Upper lobe of left lung (tissue), 6 donors: ENCODE measurements around the gene DYNC1I2. TPM values are rescaled to one million over a fixed set of nuclear protein-coding genes. Genes with fewer than 3 reads are reported as not detected.

Source experiments
- ATAC-seq, 2 donors: fragments of 200-7000 bp; cut with Tn5 transposase; one replicate each; pipeline ENCODE4 v1.9.1; 2022; ENCODE audit warnings: mild to moderate bottlenecking in 2 of 2, moderate library complexity in 2 of 2; ENCODE audit not compliant: low FRiP score in 2 of 2
- DNase-seq, 2 donors: peaks; one replicate each; pipeline ENCODE4 v3.0.0-alpha.2; 2019 to 2020
- H3K27ac ChIP-seq, 4 donors: fragments of 200-600 bp; sonication (generic); one replicate each; pipeline ENCODE4 v1.5.1; 2016 to 2019
- H3K27me3 ChIP-seq, 4 donors: fragments of 200-600 bp; sonication (generic); one replicate each; pipeline ENCODE4 v1.5.1; 2017 to 2019
- H3K36me3 ChIP-seq, 4 donors: fragments of 200-600 bp; sonication (generic); one replicate each; pipeline ENCODE4 v1.5.1; 2016 to 2019
- H3K4me1 ChIP-seq, 4 donors: fragments of 200-600 bp; sonication (generic); one replicate each; pipeline ENCODE4 v1.5.1; 2018 to 2019
- H3K4me3 ChIP-seq, 4 donors: fragments of 200-600 bp; sonication (generic); one replicate each; pipeline ENCODE4 v1.5.1; 2017 to 2019; ENCODE audit warnings: mild to moderate bottlenecking in 2 of 4, moderate library complexity in 1 of 4
- H3K9me3 ChIP-seq, 4 donors: fragments of 200-600 bp; sonication (generic); one replicate each; pipeline ENCODE4 v1.5.1; 2018 to 2019
- CTCF ChIP-seq, 6 experiments: fragments of 450-650 bp in 4 of 6; fragments of 200-600 bp in 2 of 6; sonication (generic) in 2 of 6; IDR thresholded peaks; one replicate each; pipeline ENCODE4 v1.5.1; 2016 to 2019; ENCODE audit warnings: antibody characterized with exemption in 6 of 6
- EP300 ChIP-seq, 4 donors: sonication (generic); formaldehyde crosslinking; IDR thresholded peaks; one replicate each; pipeline ENCODE4 v1.5.1; 2017; ENCODE audit warnings: antibody characterized with exemption in 4 of 4, control low read depth in 2 of 4
- POLR2A ChIP-seq, 4 donors: fragments of 450-650 bp; IDR thresholded peaks; one replicate each; pipeline ENCODE4 v1.5.1; 2016 to 2017; ENCODE audit warnings: antibody characterized with exemption in 4 of 4, mild to moderate bottlenecking in 2 of 4
- POLR2AphosphoS5 ChIP-seq, 2 donors: sonication (generic); formaldehyde crosslinking; IDR thresholded peaks; one replicate each; pipeline ENCODE4 v1.5.1; 2017; ENCODE audit warnings: antibody characterized with exemption in 2 of 2
- WGBS, 2 donors: methylation state at CpG; one replicate each; pipeline ENCODE4 v1.1.5; 2017 to 2018; 5-methylcytosine and 5-hydroxymethylcytosine counted together
- total RNA-seq, 6 donors: library from RNA; depleted of rRNA in 4 of 6; stranded (reverse); fragments of >200 nt in 4 of 6; gene quantifications; one replicate each; pipeline versions ENCODE4 v1.1.0 to v1.2.1, GENCODE V29; 2016 to 2021
- donor health status: DM: no; HTN: no; CAD: no; lungs with moderate emphysema.
- donor health status: DM: no; HTN: yes; CAD: no; lungs with severe emphysema.

Gene DYNC1I2
- total RNA-seq: 10 to 100 TPM; 66.1 to 91.6 (median 78.7) TPM

GRCh38 chr2:171687287-171688128 is at the start of gene DYNC1I2:
DYNC1I2 (plus strand) TSS chr2:171687469; CDS start chr2:171690156, 2,687 bp downstream.
- peaks cover 0 to 18% (median 3%) of the 10 kb centered on the region in 4 donors for H3K36me3 ChIP-seq
- WGBS, 2 donors: 0% methylated on average over 29 to 47 of the region's 51 CpGs
- peaks cover 7 to 20% (median 13%) of the 10 kb centered on the region in 4 donors for H3K4me1 ChIP-seq
- H3K27me3 ChIP-seq: no peaks in the 10 kb centered on the region
- H3K9me3 ChIP-seq: no peaks in the 10 kb centered on the region
- H3K4me3 ChIP-seq: peak within 1 kb of the TSS; percentile 81 to 93 (median 90)
- H3K27ac ChIP-seq: peak within 1 kb of the TSS; percentile 84 to 89 (median 86)
- DNase-seq (peak; percentile 88 to 94), ATAC-seq (peak; percentile 97 to 98)
- TF ChIP-seq EP300 (IDR thresholded peaks at IDR 0.05) (peak in 1 of 4 donors; percentile 3), CTCF (IDR thresholded peaks at IDR 0.05) (peak in 1 of 6 experiments; percentile 20), POLR2AphosphoS5 (IDR thresholded peaks at IDR 0.05) (peak; percentile 51 to 72), POLR2A (IDR thresholded peaks at IDR 0.05) (peak in 3 of 4 donors; percentile 20 to 66 (median 41))

GRCh38 chr2:171651667-171652415 is 35.4 kb upstream of the DYNC1I2 start:
- Histone ChIP-seq H3K4me3 (no peak overlapping the region), H3K9me3 (no peaks in the 10 kb centered on the region), H3K4me1 (no peaks in the 10 kb centered on the region), H3K36me3 (no peaks in the 10 kb centered on the region), H3K27ac (no peak overlapping the region), H3K27me3 (no peaks in the 10 kb centered on the region)
- ATAC-seq (no peak), DNase-seq (no peak)
- TF ChIP-seq CTCF (IDR thresholded peaks at IDR 0.05) (no peak), EP300 (IDR thresholded peaks at IDR 0.05) (no peak), POLR2A (IDR thresholded peaks at IDR 0.05) (no peak), POLR2AphosphoS5 (IDR thresholded peaks at IDR 0.05) (no peak)

DNA sequence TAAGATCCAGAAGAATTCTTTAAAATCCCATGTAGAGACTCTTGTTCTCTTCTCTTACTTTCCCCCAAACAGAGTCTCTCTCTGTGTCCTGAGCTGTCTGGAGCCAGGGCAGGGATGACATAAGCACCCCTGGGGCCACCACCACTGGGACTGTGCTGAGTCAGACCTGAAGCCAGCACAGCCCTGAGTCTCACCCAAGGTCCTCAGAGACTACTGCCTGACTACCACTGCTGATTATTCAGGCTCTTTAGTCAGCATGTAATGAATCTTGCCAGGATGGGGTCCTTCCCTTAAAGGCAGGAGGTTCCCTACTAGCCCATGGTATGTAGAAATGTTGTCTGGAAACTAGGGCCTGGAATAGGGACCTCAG is 34.9 kb upstream of the DYNC1I2 start:
- no peak overlapping the region for H3K27ac ChIP-seq
- TF ChIP-seq EP300 (IDR thresholded peaks at IDR 0.05) (no peak), CTCF (IDR thresholded peaks at IDR 0.05) (no peak), POLR2AphosphoS5 (IDR thresholded peaks at IDR 0.05) (no peak), POLR2A (IDR thresholded peaks at IDR 0.05) (no peak)
- H3K4me1 ChIP-seq: no peaks in the 10 kb centered on the region

DNA sequence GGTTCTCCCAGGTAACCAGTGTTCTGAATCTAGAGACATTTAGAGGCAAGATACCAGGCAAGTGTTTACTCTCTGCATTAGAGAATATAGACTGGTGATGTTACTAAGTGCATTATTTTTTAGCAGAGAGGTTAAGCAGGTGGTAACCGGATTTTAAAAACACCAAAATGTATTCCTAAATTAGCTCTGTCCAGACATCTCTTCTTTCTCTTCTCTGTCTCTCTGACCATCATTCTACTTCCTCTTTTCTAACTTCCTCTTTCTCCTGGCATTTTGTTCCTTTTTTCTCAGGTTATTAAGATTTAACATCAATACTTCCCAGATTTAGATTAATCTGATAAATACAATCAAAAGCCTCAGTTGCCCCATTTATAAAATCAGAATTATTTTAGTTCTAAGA is 31.7 kb upstream of the DYNC1I2 start:
- WGBS, 2 donors: 54 to 66% methylated on average over 1 of the region's 1 CpG

More for the DNA sequence above, 34.9 kb upstream of the DYNC1I2 start:
- ATAC-seq: no peak
- H3K27me3 ChIP-seq: no peaks in the 10 kb centered on the region
- H3K4me3 ChIP-seq: no peak overlapping the region
- no peak for DNase-seq
- no peaks in the 10 kb centered on the region for H3K9me3 ChIP-seq
- no peaks in the 10 kb centered on the region for H3K36me3 ChIP-seq

More for the DNA sequence above, 31.7 kb upstream of the DYNC1I2 start:
- H3K27ac ChIP-seq: no peak overlapping the region
- no peaks in the 10 kb centered on the region for H3K27me3 ChIP-seq
- DNase-seq: no peak
- no peak for ATAC-seq
- H3K9me3 ChIP-seq: no peaks in the 10 kb centered on the region
- TF ChIP-seq CTCF (IDR thresholded peaks at IDR 0.05) (no peak), POLR2A (IDR thresholded peaks at IDR 0.05) (no peak), EP300 (IDR thresholded peaks at IDR 0.05) (no peak), POLR2AphosphoS5 (IDR thresholded peaks at IDR 0.05) (no peak)
- H3K36me3 ChIP-seq: no peaks in the 10 kb centered on the region
- H3K4me1 ChIP-seq: no peaks in the 10 kb centered on the region
- no peak overlapping the region for H3K4me3 ChIP-seq
